GM19397 (cell line): ENCODE data around the gene WFIKKN1.

Experiments
- ATAC-seq: cut with Tn5 transposase; IDR thresholded peaks from one replicate; pipeline ENCODE4 v1.9.1; 2021; ENCODE audit warnings: mild to moderate bottlenecking, moderate library complexity; ENCODE audit not compliant: unreplicated experiment

The WFIKKN1 gene

GRCh38 chr16:651844-652243, 21.1 kb downstream of the WFIKKN1 start:
- no peak for ATAC-seq

- ATAC-seq = no peak
Observed at GRCh38 chr16:652454-653305, 21.9 kb downstream of the WFIKKN1 start.

- ATAC-seq = no peak
Observed at GRCh38 chr16:654034-654433, 23.2 kb downstream of the WFIKKN1 start.

- ATAC-seq = no peak
Observed at GRCh38 chr16:657487-657886, 26.7 kb downstream of the WFIKKN1 start.

- ATAC-seq = no peak
Observed at GRCh38 chr16:658679-659571, 28.1 kb downstream of the WFIKKN1 start.

- no peak for ATAC-seq
Observed at GRCh38 chr16:659618-660017, 28.8 kb downstream of the WFIKKN1 start.

GRCh38 chr16:660132-660458, 29.3 kb downstream of the WFIKKN1 start:
- no peak for ATAC-seq

GRCh38 chr16:660459-661183, 29.8 kb downstream of the WFIKKN1 start:
- ATAC-seq = no peak

GRCh38 chr16:661184-661821, 30.5 kb downstream of the WFIKKN1 start:
- ATAC-seq = no peak

GRCh38 chr16:662095-662494, 31.3 kb downstream of the WFIKKN1 start:
- ATAC-seq = no peak

GRCh38 chr16:662597-662996, 31.8 kb downstream of the WFIKKN1 start:
- no peak for ATAC-seq

- ATAC-seq = no peak
Observed at GRCh38 chr16:666572-666971, 35.8 kb downstream of the WFIKKN1 start.

- no peak for ATAC-seq
Observed at GRCh38 chr16:667113-667779, 36.5 kb downstream of the WFIKKN1 start.

GRCh38 chr16:667780-668518, 37.2 kb downstream of the WFIKKN1 start, which contains the start of gene RHOT2:
TSS of gene RHOT2 (plus strand) at chr16:668132. CDS start at chr16:668200, 68 bp downstream.
- peak; percentile 75 for ATAC-seq

GRCh38 chr16:668519-669171, 37.9 kb downstream of the WFIKKN1 start:
- ATAC-seq = no peak

- ATAC-seq = no peak
Observed at GRCh38 chr16:669666-670065, 38.9 kb downstream of the WFIKKN1 start.

- no peak for ATAC-seq
Observed at GRCh38 chr16:670485-671352, 39.9 kb downstream of the WFIKKN1 start.
